Stomach smooth muscle (tissue), 2 donors: ENCODE data around the gene OR10H5.
A peak's percentile ranks its signal among the peaks of the same experiment; 100 is the strongest.
"Not testable (repeated sequence)": the region's sequence is repeated elsewhere in the genome, so short reads cannot be mapped to it uniquely, and the experiment has no call there.

Experiments
- H3K27ac ChIP-seq: one replicate; pipeline ENCODE4 v1.7.0; 2013; ENCODE audit warnings: mild to moderate bottlenecking, low read length, inconsistent platforms
- H3K27me3 ChIP-seq, 2 donors: one replicate each; pipeline ENCODE4 v1.7.0; 2013; ENCODE audit warnings: low read length in 2 of 2; ENCODE audit not compliant: insufficient read depth in 2 of 2, control insufficient read depth in 1 of 2
- H3K36me3 ChIP-seq, 2 donors: one replicate each; pipeline ENCODE4 v1.7.0; 2013; ENCODE audit warnings: low read length in 2 of 2; ENCODE audit not compliant: control insufficient read depth in 2 of 2, insufficient read depth in 2 of 2
- H3K4me1 ChIP-seq: one replicate; pipeline ENCODE4 v1.7.0; 2013; ENCODE audit warnings: low read length; ENCODE audit not compliant: control insufficient read depth, insufficient read depth
- H3K4me3 ChIP-seq, 2 donors: one replicate each; pipeline ENCODE4 v1.7.0; 2013; ENCODE audit warnings: low read length in 2 of 2
- H3K9ac ChIP-seq, 2 donors: one replicate each; pipeline ENCODE4 v1.7.0; 2013; ENCODE audit warnings: low read length in 2 of 2, mild to moderate bottlenecking in 1 of 2
- H3K9me3 ChIP-seq, 2 donors: one replicate each; pipeline ENCODE4 v1.7.0; 2013; ENCODE audit warnings: low read length in 2 of 2; ENCODE audit not compliant: control insufficient read depth in 2 of 2
- donor health status: healthy.
- donor health status: Pancreatic carcinoma.

Gene OR10H5

GRCh38 chr19:15776991-15777970 lies 10.2 kb upstream of the OR10H5 start:
- no peak overlapping the region for H3K27ac ChIP-seq
- H3K9ac ChIP-seq: no peak overlapping the region
- H3K36me3 ChIP-seq: peaks cover 0 to 3% of the 10 kb centered on the region in 2 donors
- no peak overlapping the region for H3K4me3 ChIP-seq
- peaks cover 19% of the 10 kb centered on the region for H3K4me1 ChIP-seq
- no peaks in the 10 kb centered on the region for H3K27me3 ChIP-seq
- peaks cover 0 to 2% of the 10 kb centered on the region in 2 donors for H3K9me3 ChIP-seq

- Histone ChIP-seq H3K9me3 (peaks cover 0 to 2% of the 10 kb centered on the region in 2 donors), H3K4me3 (peak overlapping the region; percentile 14 to 55), H3K27ac (peak overlapping the region; percentile 69), H3K27me3 (no peaks in the 10 kb centered on the region), H3K9ac (peak overlapping the region; percentile 9 to 21), H3K36me3 (no peaks in the 10 kb centered on the region), H3K4me1 (peaks cover 19% of the 10 kb centered on the region)
Measured at GRCh38 chr19:15779756-15780476, 7.5 kb upstream of the OR10H5 start.

GRCh38 chr19:15780610-15781418 lies 6.6 kb upstream of the OR10H5 start:
- H3K4me1 ChIP-seq: peaks cover 19% of the 10 kb centered on the region
- peak overlapping the region in 1 of 2 donors; percentile 14 for H3K4me3 ChIP-seq
- no peaks in the 10 kb centered on the region for H3K27me3 ChIP-seq
- no peaks in the 10 kb centered on the region for H3K36me3 ChIP-seq
- peak overlapping the region in 1 of 2 donors; percentile 47 for H3K9ac ChIP-seq
- H3K27ac ChIP-seq: peak overlapping the region; percentile 69
- H3K9me3 ChIP-seq: no peaks in the 10 kb centered on the region

GRCh38 chr19:15781661-15782060 lies 5.8 kb upstream of the OR10H5 start:
- H3K27me3 ChIP-seq: no peaks in the 10 kb centered on the region
- H3K36me3 ChIP-seq: no peaks in the 10 kb centered on the region
- H3K9me3 ChIP-seq: no peaks in the 10 kb centered on the region
- H3K9ac ChIP-seq: no peak overlapping the region
- H3K27ac ChIP-seq: no peak overlapping the region
- no peak overlapping the region for H3K4me3 ChIP-seq
- peaks cover 19% of the 10 kb centered on the region for H3K4me1 ChIP-seq

DNA sequence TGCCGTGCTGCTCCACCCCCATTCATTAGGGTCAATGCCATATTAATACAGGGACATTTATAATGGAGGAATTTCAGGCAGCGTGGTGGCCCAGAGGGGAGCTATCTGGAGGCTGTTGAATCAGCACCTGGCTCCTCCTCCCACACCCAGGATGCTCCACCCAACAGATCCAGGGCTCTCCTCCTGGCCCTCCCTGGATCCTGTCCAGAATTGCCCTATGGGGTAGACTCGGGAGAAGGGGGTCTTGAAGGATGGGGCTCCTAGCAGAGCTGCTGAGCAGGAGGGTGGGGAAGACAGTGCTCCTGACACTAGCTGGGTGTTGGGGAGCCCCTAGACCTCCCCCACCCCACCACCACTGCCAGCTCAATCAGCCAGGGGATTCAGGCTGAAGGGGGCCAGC lies 5.2 kb upstream of the OR10H5 start:
- H3K4me1 ChIP-seq: peaks cover 19% of the 10 kb centered on the region
- no peak overlapping the region for H3K9ac ChIP-seq
- no peak overlapping the region for H3K4me3 ChIP-seq
- H3K27me3 ChIP-seq: peaks cover 0 to 2% of the 10 kb centered on the region in 2 donors
- H3K36me3 ChIP-seq: no peaks in the 10 kb centered on the region
- no peaks in the 10 kb centered on the region for H3K9me3 ChIP-seq
- H3K27ac ChIP-seq: no peak overlapping the region

DNA sequence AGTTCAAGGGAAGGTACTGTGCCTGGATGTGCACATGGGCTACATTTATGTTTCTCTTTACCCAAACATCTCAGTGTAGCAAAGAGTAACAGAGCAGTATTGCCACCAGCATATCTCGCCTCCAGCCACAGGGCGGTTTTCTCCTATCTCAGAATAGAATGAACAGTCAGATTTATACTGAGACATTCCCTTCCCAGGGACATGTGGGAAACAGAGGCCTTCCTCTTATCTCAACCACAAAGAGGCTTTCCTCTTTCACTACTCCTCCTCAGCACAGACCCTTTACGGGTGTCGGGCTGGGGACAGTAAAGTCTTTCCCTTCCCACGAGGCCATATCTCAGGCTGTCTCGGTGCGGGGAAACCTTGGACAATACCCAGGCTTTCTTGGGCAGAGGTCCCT lies 4.6 kb upstream of the OR10H5 start:
- not testable (repeated sequence) for H3K9me3 ChIP-seq, H3K4me3 ChIP-seq, H3K9ac ChIP-seq, H3K27ac ChIP-seq, H3K36me3 ChIP-seq, H3K27me3 ChIP-seq
- peaks cover 19% of the 10 kb centered on the region for H3K4me1 ChIP-seq

- Histone ChIP-seq H3K4me3 (no peak overlapping the region), H3K4me1 (no peaks in the 10 kb centered on the region), H3K36me3 (no peaks in the 10 kb centered on the region), H3K27ac (no peak overlapping the region), H3K9me3 (no peaks in the 10 kb centered on the region), H3K27me3 (peaks cover 0 to 9% of the 10 kb centered on the region in 2 donors), H3K9ac (no peak overlapping the region)
Measured at GRCh38 chr19:15788594-15789270, 1.3 kb downstream of the OR10H5 start.

DNA sequence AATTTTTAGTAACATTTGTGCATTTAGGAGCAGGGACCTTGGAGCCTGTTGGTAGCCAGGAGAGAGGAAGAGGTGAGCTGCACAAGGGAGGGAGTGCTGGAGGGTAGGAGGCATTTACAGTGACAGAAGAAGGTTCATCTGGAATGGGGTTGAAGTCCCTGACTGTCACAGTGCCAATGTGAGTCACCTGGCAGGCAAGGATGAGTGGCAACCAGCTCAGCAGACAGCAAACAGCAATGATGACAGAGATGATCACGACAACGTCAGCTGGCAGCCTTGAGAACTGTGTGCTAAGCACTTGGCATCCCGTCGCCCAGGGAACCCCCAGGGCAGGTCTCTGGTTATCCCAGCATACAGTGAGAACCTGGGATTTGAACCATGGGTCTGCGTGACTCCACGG lies 2.6 kb downstream of the OR10H5 start:
- Histone ChIP-seq H3K4me1 (no peaks in the 10 kb centered on the region), H3K27ac (no peak overlapping the region), H3K27me3 (peaks cover 0 to 9% of the 10 kb centered on the region in 2 donors), H3K9ac (no peak overlapping the region), H3K4me3 (no peak overlapping the region), H3K9me3 (no peaks in the 10 kb centered on the region), H3K36me3 (no peaks in the 10 kb centered on the region)

GRCh38 chr19:15794279-15794678 lies 6.8 kb downstream of the OR10H5 start:
- not testable (repeated sequence) for H3K27me3 ChIP-seq, H3K9me3 ChIP-seq, H3K36me3 ChIP-seq, H3K9ac ChIP-seq, H3K4me3 ChIP-seq, H3K27ac ChIP-seq, H3K4me1 ChIP-seq

DNA sequence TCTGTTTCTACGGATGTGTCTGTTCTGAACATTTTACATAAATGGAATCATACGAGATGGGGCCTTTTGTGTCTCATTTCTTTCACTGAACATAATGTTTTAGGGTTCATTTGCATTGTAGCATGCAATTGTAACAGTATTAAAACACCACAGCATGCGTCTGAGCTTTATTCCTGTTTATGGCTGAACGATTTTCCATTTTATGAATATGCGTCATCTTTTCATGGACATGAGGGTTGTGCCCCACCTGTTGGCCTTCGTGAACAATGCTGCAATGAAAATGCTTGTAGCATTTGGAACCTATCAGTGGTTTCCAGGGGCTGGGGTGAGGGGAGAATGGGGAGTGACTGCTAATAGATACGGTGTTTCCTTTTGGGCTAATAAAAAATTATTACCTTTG lies 22.9 kb downstream of the OR10H5 start:
- Histone ChIP-seq H3K9ac (peak overlapping the region in 1 of 2 donors; percentile 1), H3K9me3 (no peaks in the 10 kb centered on the region), H3K27me3 (peaks cover 12 to 21% of the 10 kb centered on the region in 2 donors), H3K4me1 (no peaks in the 10 kb centered on the region), H3K36me3 (no peaks in the 10 kb centered on the region), H3K27ac (no peak overlapping the region), H3K4me3 (peak overlapping the region; percentile 32 to 44)
